ENCODE results near the gene CENPQ. TPM values are rescaled to one million over a fixed set of nuclear protein-coding genes. Genes with fewer than 3 reads are reported as not detected.

CENPQ gene
- total RNA-seq, 4 donors from 2014 or later, result 2.4 to 4.0 (median 3.6) TPM

DNA sequence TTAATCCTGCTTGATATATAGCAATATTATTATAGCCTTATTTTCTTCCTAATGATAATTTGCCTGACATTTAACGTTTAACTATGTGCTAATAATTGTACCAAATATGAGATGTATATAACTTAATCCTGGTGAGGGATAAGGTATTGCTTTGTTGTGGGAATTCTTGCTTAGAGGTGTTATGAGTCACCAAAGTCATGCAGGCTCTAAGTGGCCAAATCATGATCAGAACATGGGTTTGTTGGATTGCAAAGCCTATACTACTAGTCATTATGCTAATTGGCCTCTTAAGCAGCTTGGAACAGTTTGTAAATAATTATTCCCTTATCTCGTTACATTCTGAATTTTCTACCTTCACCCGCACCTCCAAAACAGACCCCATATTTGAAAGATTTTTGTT lies 65.4 kb downstream of the CENPQ start:
- Histone ChIP-seq H3K36me3 (no peaks in the 10 kb centered on the region), H3K4me1 (peaks cover 10% of the 10 kb centered on the region), H3K9me3 (no peaks in the 10 kb centered on the region), H3K27me3 (peaks cover 4% of the 10 kb centered on the region), H3K4me3 (no peak overlapping the region), H3K27ac (no peak overlapping the region)
- TF ChIP-seq POLR2AphosphoS5 (IDR thresholded peaks at IDR 0.05) (no peak), POLR2A (IDR thresholded peaks at IDR 0.05) (no peak), EP300 (IDR thresholded peaks at IDR 0.05) (no peak)
- TF ChIP-seq, protein P1, sequence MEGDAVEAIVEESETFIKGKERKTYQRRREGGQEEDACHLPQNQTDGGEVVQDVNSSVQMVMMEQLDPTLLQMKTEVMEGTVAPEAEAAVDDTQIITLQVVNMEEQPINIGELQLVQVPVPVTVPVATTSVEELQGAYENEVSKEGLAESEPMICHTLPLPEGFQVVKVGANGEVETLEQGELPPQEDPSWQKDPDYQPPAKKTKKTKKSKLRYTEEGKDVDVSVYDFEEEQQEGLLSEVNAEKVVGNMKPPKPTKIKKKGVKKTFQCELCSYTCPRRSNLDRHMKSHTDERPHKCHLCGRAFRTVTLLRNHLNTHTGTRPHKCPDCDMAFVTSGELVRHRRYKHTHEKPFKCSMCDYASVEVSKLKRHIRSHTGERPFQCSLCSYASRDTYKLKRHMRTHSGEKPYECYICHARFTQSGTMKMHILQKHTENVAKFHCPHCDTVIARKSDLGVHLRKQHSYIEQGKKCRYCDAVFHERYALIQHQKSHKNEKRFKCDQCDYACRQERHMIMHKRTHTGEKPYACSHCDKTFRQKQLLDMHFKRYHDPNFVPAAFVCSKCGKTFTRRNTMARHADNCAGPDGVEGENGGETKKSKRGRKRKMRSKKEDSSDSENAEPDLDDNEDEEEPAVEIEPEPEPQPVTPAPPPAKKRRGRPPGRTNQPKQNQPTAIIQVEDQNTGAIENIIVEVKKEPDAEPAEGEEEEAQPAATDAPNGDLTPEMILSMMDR (IDR thresholded peaks at IDR 0.05), result no peak
- no peak for DNase-seq (ENCODE audit: low spot score in 2 of 2)
- WGBS, result 31% methylated on average over 3 of the region's 3 CpGs

DNA sequence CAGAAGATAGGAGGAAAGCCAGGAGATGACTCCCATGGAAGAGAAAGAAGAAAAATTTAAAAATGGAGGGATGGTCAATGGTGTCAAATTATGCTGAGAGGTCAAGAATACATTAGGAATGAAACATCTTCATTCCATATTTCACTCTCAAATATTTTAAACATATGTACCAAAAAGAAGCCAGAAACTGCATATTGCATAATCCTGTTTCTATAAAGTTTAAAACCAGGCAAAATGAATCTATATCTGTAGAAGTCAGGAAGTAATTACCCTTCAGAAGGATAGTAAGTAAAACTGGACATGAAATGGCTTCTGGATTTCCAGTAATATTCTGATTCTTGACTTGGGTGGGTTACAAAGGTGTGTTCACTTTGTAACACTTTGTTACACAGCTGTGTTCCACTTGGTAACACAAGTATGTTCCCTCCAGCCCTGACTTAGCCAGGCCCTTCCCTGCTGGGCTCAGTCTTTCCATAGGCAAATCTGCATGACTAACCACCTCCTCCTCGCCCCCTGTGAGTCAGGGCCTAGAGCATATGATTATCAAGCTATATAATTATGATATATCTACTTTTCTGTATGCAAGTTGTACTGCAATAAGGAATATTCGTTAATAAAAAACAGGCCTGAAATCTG lies 67.1 kb downstream of the CENPQ start:
- Histone ChIP-seq H3K27me3 (peaks cover 4% of the 10 kb centered on the region), H3K9me3 (no peaks in the 10 kb centered on the region), H3K4me3 (no peak overlapping the region), H3K27ac (no peak overlapping the region), H3K36me3 (no peaks in the 10 kb centered on the region), H3K4me1 (peaks cover 10% of the 10 kb centered on the region)
- TF ChIP-seq EP300 (IDR thresholded peaks at IDR 0.05), result no peak
- no peak for TF ChIP-seq POLR2AphosphoS5 (IDR thresholded peaks at IDR 0.05)
- no peak for TF ChIP-seq POLR2A (IDR thresholded peaks at IDR 0.05)
- TF ChIP-seq, protein P1 (IDR thresholded peaks at IDR 0.05), result no peak
- 68% methylated on average over 2 of the region's 2 CpGs for WGBS
- DNase-seq (ENCODE audit: low spot score in 2 of 2), result no peak

DNA sequence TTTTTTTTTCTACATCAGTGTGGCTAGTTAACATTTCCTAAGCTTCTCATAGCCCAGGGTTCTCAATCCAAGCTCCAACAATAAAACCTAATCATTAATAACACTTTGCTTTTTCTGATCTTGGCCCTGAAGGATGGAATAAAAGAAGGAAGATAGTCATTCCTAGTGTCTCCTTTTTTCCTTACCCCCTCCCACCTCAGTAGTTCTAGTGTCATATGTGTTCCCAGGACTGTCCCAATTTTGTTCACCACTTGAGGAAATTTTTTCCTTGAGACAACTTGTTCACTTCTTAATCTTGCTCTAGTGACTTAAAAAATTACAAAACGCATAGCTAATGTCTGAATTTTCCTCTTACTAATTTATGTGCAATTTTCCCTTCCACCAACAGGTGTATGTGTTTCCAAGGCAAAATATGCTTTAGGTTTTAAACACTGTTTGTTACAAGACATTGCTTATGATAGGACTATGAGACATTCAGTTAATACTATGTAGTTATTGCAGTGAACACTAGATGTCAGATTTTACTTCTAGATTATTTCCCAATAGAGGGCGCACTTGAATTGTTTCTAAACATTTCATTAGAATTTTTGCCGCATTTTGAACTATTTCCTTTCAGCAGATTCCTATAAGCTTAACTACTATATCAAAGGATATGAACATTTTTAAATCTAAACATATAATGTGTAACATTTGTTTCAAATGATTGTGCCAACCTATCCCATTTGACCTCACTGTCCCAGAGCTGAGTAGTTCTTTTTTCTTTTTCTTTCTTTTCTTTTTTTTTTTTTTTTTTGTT lies 68.8 kb downstream of the CENPQ start:
- no peaks in the 10 kb centered on the region for H3K9me3 ChIP-seq
- H3K36me3 ChIP-seq, result no peaks in the 10 kb centered on the region
- TF ChIP-seq EP300 (IDR thresholded peaks at IDR 0.05) (no peak), POLR2A (IDR thresholded peaks at IDR 0.05) (no peak), POLR2AphosphoS5 (IDR thresholded peaks at IDR 0.05) (no peak)
- TF ChIP-seq, protein P1 (IDR thresholded peaks at IDR 0.05), result peak; percentile 32 to 59
- peaks cover 10% of the 10 kb centered on the region for H3K4me1 ChIP-seq
- 3% methylated on average over 3 of the region's 3 CpGs for WGBS
- H3K27ac ChIP-seq, result no peak overlapping the region
- H3K27me3 ChIP-seq, result peaks cover 4% of the 10 kb centered on the region
- DNase-seq (ENCODE audit: low spot score in 2 of 2), result no peak
- H3K4me3 ChIP-seq, result no peak overlapping the region

DNA sequence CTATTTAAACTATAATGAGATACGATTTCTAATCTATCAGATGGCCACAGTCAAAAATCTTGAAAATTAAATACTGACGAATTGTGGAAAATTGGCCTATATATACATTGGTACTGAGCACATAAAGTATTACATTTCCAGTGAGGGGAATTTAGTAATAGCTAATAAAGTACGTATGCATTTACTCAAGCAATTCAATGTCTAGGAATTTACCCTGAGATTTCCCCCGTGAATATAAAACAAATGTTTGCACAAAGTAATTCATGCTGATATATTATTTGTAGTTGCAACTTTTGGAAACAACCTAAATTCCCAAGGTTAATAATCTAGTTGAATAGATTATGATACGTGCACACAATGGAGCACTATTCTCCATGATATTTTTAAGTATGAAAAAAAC lies 72.6 kb downstream of the CENPQ start:
- 71% methylated on average over 5 of the region's 5 CpGs for WGBS
- DNase-seq (ENCODE audit: low spot score in 2 of 2), result no peak
- Histone ChIP-seq H3K36me3 (no peaks in the 10 kb centered on the region), H3K27me3 (no peaks in the 10 kb centered on the region), H3K4me3 (no peak overlapping the region), H3K27ac (no peak overlapping the region), H3K4me1 (no peaks in the 10 kb centered on the region), H3K9me3 (no peaks in the 10 kb centered on the region)
- TF ChIP-seq EP300 (IDR thresholded peaks at IDR 0.05) (no peak), POLR2A (IDR thresholded peaks at IDR 0.05) (no peak), POLR2AphosphoS5 (IDR thresholded peaks at IDR 0.05) (no peak)
- TF ChIP-seq, protein P1 (IDR thresholded peaks at IDR 0.05), result no peak

DNA sequence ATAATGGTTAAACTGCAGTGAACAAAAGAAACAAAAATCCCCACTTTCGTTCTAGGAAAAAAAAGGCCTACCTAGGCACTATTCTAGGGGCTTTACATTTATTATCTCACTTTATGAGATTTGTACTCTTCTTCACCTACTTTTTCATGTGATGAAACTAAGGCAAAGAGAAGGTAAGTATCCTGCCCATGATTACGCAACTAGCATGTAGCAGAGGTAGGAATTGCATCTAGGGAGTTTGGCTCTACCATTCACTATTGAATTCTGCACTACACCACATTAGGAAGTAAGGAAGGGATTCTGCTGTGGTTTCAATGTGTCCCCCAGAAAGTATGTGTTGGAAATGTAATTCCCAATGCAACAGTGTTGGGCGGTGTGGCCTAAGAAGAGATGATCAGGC lies 75.9 kb downstream of the CENPQ start:
- H3K27me3 ChIP-seq, result no peaks in the 10 kb centered on the region
- TF ChIP-seq, protein P1 (IDR thresholded peaks at IDR 0.05), result no peak
- no peak for TF ChIP-seq POLR2AphosphoS5 (IDR thresholded peaks at IDR 0.05)
- TF ChIP-seq EP300 (IDR thresholded peaks at IDR 0.05), result no peak
- no peak for TF ChIP-seq POLR2A (IDR thresholded peaks at IDR 0.05)
- no peaks in the 10 kb centered on the region for H3K36me3 ChIP-seq
- H3K9me3 ChIP-seq, result no peaks in the 10 kb centered on the region
- peaks cover 7% of the 10 kb centered on the region for H3K4me1 ChIP-seq
- no peak overlapping the region for H3K4me3 ChIP-seq
- no peak for DNase-seq (ENCODE audit: low spot score in 2 of 2)
- no peak overlapping the region for H3K27ac ChIP-seq
- WGBS, result 96% methylated on average over 3 of the region's 3 CpGs
